ENCODE measurements around the gene FRMD4A.
"Not testable (repeated sequence)": the region's sequence is repeated elsewhere in the genome, so short reads cannot be mapped to it uniquely, and the experiment has no call there.

FRMD4A gene

GRCh38 chr10:14146501-14146900, 184.2 kb downstream of the FRMD4A start:
- Histone ChIP-seq H3K36me3 (ENCODE audit: control insufficient read depth in 5 of 5, insufficient read depth in 5 of 5, low read length in 5 of 5) (no peaks in the 10 kb centered on the region), H3K4me3 (ENCODE audit: low read depth in 1 of 5, low read length in 5 of 5) (no peak overlapping the region), H3K9me3 (ENCODE audit: control insufficient read depth in 5 of 5, low read length in 5 of 5) (no peaks in the 10 kb centered on the region), H3K4me1 (ENCODE audit: control insufficient read depth in 5 of 5, insufficient read depth in 5 of 5, low read length in 5 of 5) (no peaks in the 10 kb centered on the region), H3K27me3 (ENCODE audit: control insufficient read depth in 5 of 5, insufficient read depth in 4 of 5, low read length in 5 of 5) (peaks cover 0 to 7% (median 0%) of the 10 kb centered on the region in 5 donors), H3K27ac (ENCODE audit: low read depth, low read length) (no peak overlapping the region), H3K9ac (ENCODE audit: low read length in 5 of 5) (no peak overlapping the region)

GRCh38 chr10:14146025-14146424, 184.7 kb downstream of the FRMD4A start:
- no peaks in the 10 kb centered on the region for H3K36me3 ChIP-seq (ENCODE audit: control insufficient read depth in 5 of 5, insufficient read depth in 5 of 5, low read length in 5 of 5)
- no peaks in the 10 kb centered on the region for H3K9me3 ChIP-seq (ENCODE audit: control insufficient read depth in 5 of 5, low read length in 5 of 5)
- peaks cover 0 to 7% (median 0%) of the 10 kb centered on the region in 5 donors for H3K27me3 ChIP-seq (ENCODE audit: control insufficient read depth in 5 of 5, insufficient read depth in 4 of 5, low read length in 5 of 5)
- H3K4me3 ChIP-seq (ENCODE audit: low read depth in 1 of 5, low read length in 5 of 5) = no peak overlapping the region
- no peaks in the 10 kb centered on the region for H3K4me1 ChIP-seq (ENCODE audit: control insufficient read depth in 5 of 5, insufficient read depth in 5 of 5, low read length in 5 of 5)
- no peak overlapping the region for H3K27ac ChIP-seq (ENCODE audit: low read depth, low read length)
- no peak overlapping the region for H3K9ac ChIP-seq (ENCODE audit: low read length in 5 of 5)

GRCh38 chr10:14144451-14144850, 186.3 kb downstream of the FRMD4A start:
- H3K27ac ChIP-seq (ENCODE audit: low read depth, low read length) = no peak overlapping the region
- no peaks in the 10 kb centered on the region for H3K4me1 ChIP-seq (ENCODE audit: control insufficient read depth in 5 of 5, insufficient read depth in 5 of 5, low read length in 5 of 5)
- H3K36me3 ChIP-seq (ENCODE audit: control insufficient read depth in 5 of 5, insufficient read depth in 5 of 5, low read length in 5 of 5) = no peaks in the 10 kb centered on the region
- peaks cover 0 to 7% (median 0%) of the 10 kb centered on the region in 5 donors for H3K27me3 ChIP-seq (ENCODE audit: control insufficient read depth in 5 of 5, insufficient read depth in 4 of 5, low read length in 5 of 5)
- no peaks in the 10 kb centered on the region for H3K9me3 ChIP-seq (ENCODE audit: control insufficient read depth in 5 of 5, low read length in 5 of 5)
- no peak overlapping the region for H3K9ac ChIP-seq (ENCODE audit: low read length in 5 of 5)
- no peak overlapping the region for H3K4me3 ChIP-seq (ENCODE audit: low read depth in 1 of 5, low read length in 5 of 5)

GRCh38 chr10:14142606-14143250, 188.0 kb downstream of the FRMD4A start:
- no peak overlapping the region for H3K9ac ChIP-seq (ENCODE audit: low read length in 5 of 5)
- H3K9me3 ChIP-seq (ENCODE audit: control insufficient read depth in 5 of 5, low read length in 5 of 5) = no peaks in the 10 kb centered on the region
- H3K36me3 ChIP-seq (ENCODE audit: control insufficient read depth in 5 of 5, insufficient read depth in 5 of 5, low read length in 5 of 5) = no peaks in the 10 kb centered on the region

GRCh38 chr10:14141283-14141682, 189.4 kb downstream of the FRMD4A start:
- no peaks in the 10 kb centered on the region for H3K9me3 ChIP-seq (ENCODE audit: control insufficient read depth in 5 of 5, low read length in 5 of 5)
- H3K4me1 ChIP-seq (ENCODE audit: control insufficient read depth in 5 of 5, insufficient read depth in 5 of 5, low read length in 5 of 5) = peaks cover 0 to 3% (median 0%) of the 10 kb centered on the region in 5 donors
- no peak overlapping the region for H3K27ac ChIP-seq (ENCODE audit: low read depth, low read length)

More at GRCh38 chr10:14142606-14143250, 188.0 kb downstream of the FRMD4A start:
- no peak overlapping the region for H3K4me3 ChIP-seq (ENCODE audit: low read depth in 1 of 5, low read length in 5 of 5)
- H3K27ac ChIP-seq (ENCODE audit: low read depth, low read length) = no peak overlapping the region
- H3K27me3 ChIP-seq (ENCODE audit: control insufficient read depth in 5 of 5, insufficient read depth in 4 of 5, low read length in 5 of 5) = peaks cover 0 to 7% (median 0%) of the 10 kb centered on the region in 5 donors
- H3K4me1 ChIP-seq (ENCODE audit: control insufficient read depth in 5 of 5, insufficient read depth in 5 of 5, low read length in 5 of 5) = peaks cover 0 to 3% (median 0%) of the 10 kb centered on the region in 5 donors

GRCh38 chr10:14137391-14137790, 193.3 kb downstream of the FRMD4A start:
- H3K9ac ChIP-seq (ENCODE audit: low read length in 5 of 5) = no peak overlapping the region
- peaks cover 0 to 3% (median 0%) of the 10 kb centered on the region in 5 donors for H3K27me3 ChIP-seq (ENCODE audit: control insufficient read depth in 5 of 5, insufficient read depth in 4 of 5, low read length in 5 of 5)
- H3K4me3 ChIP-seq (ENCODE audit: low read depth in 1 of 5, low read length in 5 of 5) = no peak overlapping the region
- peaks cover 0 to 3% (median 0%) of the 10 kb centered on the region in 5 donors for H3K4me1 ChIP-seq (ENCODE audit: control insufficient read depth in 5 of 5, insufficient read depth in 5 of 5, low read length in 5 of 5)
- H3K36me3 ChIP-seq (ENCODE audit: control insufficient read depth in 5 of 5, insufficient read depth in 5 of 5, low read length in 5 of 5) = no peaks in the 10 kb centered on the region
- H3K27ac ChIP-seq (ENCODE audit: low read depth, low read length) = no peak overlapping the region
- H3K9me3 ChIP-seq (ENCODE audit: control insufficient read depth in 5 of 5, low read length in 5 of 5) = no peaks in the 10 kb centered on the region

More at GRCh38 chr10:14141283-14141682, 189.4 kb downstream of the FRMD4A start:
- peaks cover 0 to 7% (median 0%) of the 10 kb centered on the region in 5 donors for H3K27me3 ChIP-seq (ENCODE audit: control insufficient read depth in 5 of 5, insufficient read depth in 4 of 5, low read length in 5 of 5)
- H3K4me3 ChIP-seq (ENCODE audit: low read depth in 1 of 5, low read length in 5 of 5) = no peak overlapping the region
- no peak overlapping the region for H3K9ac ChIP-seq (ENCODE audit: low read length in 5 of 5)
- H3K36me3 ChIP-seq (ENCODE audit: control insufficient read depth in 5 of 5, insufficient read depth in 5 of 5, low read length in 5 of 5) = no peaks in the 10 kb centered on the region

- H3K9ac ChIP-seq (ENCODE audit: low read length in 5 of 5); H3K4me3 ChIP-seq (ENCODE audit: low read depth in 1 of 5, low read length in 5 of 5); H3K27ac ChIP-seq (ENCODE audit: low read depth, low read length); H3K36me3 ChIP-seq (ENCODE audit: control insufficient read depth in 5 of 5, insufficient read depth in 5 of 5, low read length in 5 of 5); H3K9me3 ChIP-seq (ENCODE audit: control insufficient read depth in 5 of 5, low read length in 5 of 5); H3K4me1 ChIP-seq (ENCODE audit: control insufficient read depth in 5 of 5, insufficient read depth in 5 of 5, low read length in 5 of 5); H3K27me3 ChIP-seq (ENCODE audit: control insufficient read depth in 5 of 5, insufficient read depth in 4 of 5, low read length in 5 of 5): not testable (repeated sequence)
These were observed 195.5 kb downstream of the FRMD4A start for GRCh38 chr10:14135196-14135595.

GRCh38 chr10:14134275-14134674, 196.4 kb downstream of the FRMD4A start:
- H3K27ac ChIP-seq (ENCODE audit: low read depth, low read length) = no peak overlapping the region
- H3K4me3 ChIP-seq (ENCODE audit: low read depth in 1 of 5, low read length in 5 of 5) = no peak overlapping the region
- no peaks in the 10 kb centered on the region for H3K9me3 ChIP-seq (ENCODE audit: control insufficient read depth in 5 of 5, low read length in 5 of 5)
- no peaks in the 10 kb centered on the region for H3K36me3 ChIP-seq (ENCODE audit: control insufficient read depth in 5 of 5, insufficient read depth in 5 of 5, low read length in 5 of 5)
- H3K4me1 ChIP-seq (ENCODE audit: control insufficient read depth in 5 of 5, insufficient read depth in 5 of 5, low read length in 5 of 5) = peaks cover 0 to 3% (median 0%) of the 10 kb centered on the region in 5 donors
- H3K9ac ChIP-seq (ENCODE audit: low read length in 5 of 5) = no peak overlapping the region
- peaks cover 0 to 3% (median 0%) of the 10 kb centered on the region in 5 donors for H3K27me3 ChIP-seq (ENCODE audit: control insufficient read depth in 5 of 5, insufficient read depth in 4 of 5, low read length in 5 of 5)

GRCh38 chr10:14131261-14131960, 199.3 kb downstream of the FRMD4A start:
- no peak overlapping the region for H3K27ac ChIP-seq (ENCODE audit: low read depth, low read length)

GRCh38 chr10:14129770-14130169, 201.0 kb downstream of the FRMD4A start:
- Histone ChIP-seq H3K4me1 (ENCODE audit: control insufficient read depth in 5 of 5, insufficient read depth in 5 of 5, low read length in 5 of 5) (peaks cover 0 to 4% (median 0%) of the 10 kb centered on the region in 5 donors), H3K27me3 (ENCODE audit: control insufficient read depth in 5 of 5, insufficient read depth in 4 of 5, low read length in 5 of 5) (peaks cover 0 to 3% (median 0%) of the 10 kb centered on the region in 5 donors), H3K9me3 (ENCODE audit: control insufficient read depth in 5 of 5, low read length in 5 of 5) (no peaks in the 10 kb centered on the region), H3K27ac (ENCODE audit: low read depth, low read length) (no peak overlapping the region), H3K36me3 (ENCODE audit: control insufficient read depth in 5 of 5, insufficient read depth in 5 of 5, low read length in 5 of 5) (no peaks in the 10 kb centered on the region), H3K4me3 (ENCODE audit: low read depth in 1 of 5, low read length in 5 of 5) (no peak overlapping the region), H3K9ac (ENCODE audit: low read length in 5 of 5) (no peak overlapping the region)

More at GRCh38 chr10:14131261-14131960, 199.3 kb downstream of the FRMD4A start:
- H3K9me3 ChIP-seq (ENCODE audit: control insufficient read depth in 5 of 5, low read length in 5 of 5) = no peaks in the 10 kb centered on the region
- H3K4me3 ChIP-seq (ENCODE audit: low read depth in 1 of 5, low read length in 5 of 5) = no peak overlapping the region
- no peaks in the 10 kb centered on the region for H3K4me1 ChIP-seq (ENCODE audit: control insufficient read depth in 5 of 5, insufficient read depth in 5 of 5, low read length in 5 of 5)
- peaks cover 0 to 3% (median 0%) of the 10 kb centered on the region in 5 donors for H3K27me3 ChIP-seq (ENCODE audit: control insufficient read depth in 5 of 5, insufficient read depth in 4 of 5, low read length in 5 of 5)
- no peaks in the 10 kb centered on the region for H3K36me3 ChIP-seq (ENCODE audit: control insufficient read depth in 5 of 5, insufficient read depth in 5 of 5, low read length in 5 of 5)
- no peak overlapping the region for H3K9ac ChIP-seq (ENCODE audit: low read length in 5 of 5)
